HG02870 (cell line): ENCODE data around the gene RAB1B.
"Not testable (repeated sequence)": the region's sequence is repeated elsewhere in the genome, so short reads cannot be mapped to it uniquely, and the experiment has no call there.

Experiments
- ATAC-seq: cut with Tn5 transposase; IDR thresholded peaks from one replicate; pipeline ENCODE4 v1.9.1; 2021; ENCODE audit warnings: mild to moderate bottlenecking, moderate library complexity; ENCODE audit not compliant: unreplicated experiment

Gene RAB1B

DNA sequence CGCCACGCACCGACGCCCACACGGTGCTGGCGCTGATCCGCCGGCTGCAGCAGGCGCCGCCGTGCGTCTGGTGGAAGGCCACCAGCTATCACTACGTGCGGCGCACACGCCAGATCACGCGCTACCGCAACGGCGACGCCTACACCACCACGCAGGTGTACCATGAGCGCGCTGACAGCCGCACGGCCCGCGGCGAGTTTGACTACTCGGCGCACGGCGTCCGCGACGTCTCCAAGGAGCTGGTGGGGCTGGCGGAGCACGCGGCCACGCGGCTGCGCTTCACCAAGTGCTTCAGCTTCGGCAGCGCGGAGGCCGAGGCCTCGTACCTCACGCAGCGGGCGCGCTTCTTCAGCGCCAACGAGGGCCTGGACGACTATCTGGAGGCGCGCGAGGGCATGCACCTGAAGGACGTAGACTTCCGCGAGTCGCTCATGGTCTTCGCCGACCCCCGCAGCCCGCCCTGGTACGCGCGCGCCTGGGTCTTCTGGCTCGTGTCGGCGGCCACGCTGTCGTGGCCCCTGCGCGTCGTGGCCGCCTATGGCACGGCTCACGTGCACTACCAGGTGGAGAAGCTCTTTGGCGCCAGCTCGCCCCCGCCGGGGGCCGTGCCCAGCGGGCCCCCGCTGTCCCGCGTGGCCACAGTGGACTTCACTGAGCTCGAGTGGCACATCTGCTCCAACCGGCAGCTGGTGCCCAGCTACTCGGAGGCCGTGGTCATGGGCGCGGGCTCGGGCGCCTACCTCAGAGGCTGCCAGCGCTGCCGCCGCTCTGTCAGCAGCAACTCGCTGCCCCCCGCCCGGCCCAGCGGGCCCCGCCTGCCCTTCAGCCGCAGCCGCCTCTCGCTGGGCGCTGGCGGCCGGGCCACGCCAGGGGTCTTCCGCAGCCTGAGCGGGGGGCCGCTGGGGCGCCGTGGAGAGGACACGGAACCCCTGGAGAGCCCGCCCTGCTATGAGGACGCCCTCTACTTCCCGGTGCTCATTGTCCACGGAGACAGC lies 26.5 kb downstream of the RAB1B start:
- no peak for ATAC-seq

DNA sequence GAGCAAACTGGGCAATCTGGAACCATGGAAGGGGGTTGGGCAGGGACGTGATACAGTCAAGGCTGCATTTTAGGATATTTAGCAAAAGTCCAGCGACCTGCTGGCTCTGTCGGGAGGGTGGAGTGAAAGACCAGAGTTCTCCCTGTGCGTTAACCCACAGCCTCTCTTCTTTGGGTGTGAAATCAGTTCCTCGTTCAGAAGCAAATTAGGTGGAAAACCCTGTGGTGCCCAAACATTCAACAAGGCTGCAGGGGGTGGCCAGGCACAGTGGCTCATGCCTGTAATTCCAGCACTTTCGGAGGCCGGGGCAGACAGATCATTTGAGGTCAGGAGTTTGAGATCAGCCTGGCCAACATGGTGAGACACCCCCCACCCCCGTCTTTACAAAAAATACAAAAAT lies 29.2 kb downstream of the RAB1B start:
- ATAC-seq: no peak

DNA sequence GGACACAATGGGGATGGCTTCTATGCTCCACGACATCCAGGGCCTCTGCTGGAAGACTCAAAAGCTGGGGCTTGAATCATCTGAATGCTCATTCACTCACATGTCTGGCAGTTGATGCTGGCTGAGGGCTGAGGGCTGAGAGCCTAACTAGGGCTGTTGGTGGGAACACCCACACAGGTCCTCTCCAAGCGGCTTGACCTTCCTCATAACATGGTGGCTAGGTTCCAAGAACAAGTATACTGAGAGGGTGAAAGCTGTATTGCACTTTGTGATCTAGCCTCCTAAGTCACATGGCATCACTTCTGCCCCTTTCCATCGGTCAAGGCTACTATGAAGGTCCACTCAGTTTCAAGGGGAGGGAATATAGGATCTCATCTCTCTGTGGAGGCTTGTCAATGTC lies 30.7 kb downstream of the RAB1B start:
- no peak for ATAC-seq

DNA sequence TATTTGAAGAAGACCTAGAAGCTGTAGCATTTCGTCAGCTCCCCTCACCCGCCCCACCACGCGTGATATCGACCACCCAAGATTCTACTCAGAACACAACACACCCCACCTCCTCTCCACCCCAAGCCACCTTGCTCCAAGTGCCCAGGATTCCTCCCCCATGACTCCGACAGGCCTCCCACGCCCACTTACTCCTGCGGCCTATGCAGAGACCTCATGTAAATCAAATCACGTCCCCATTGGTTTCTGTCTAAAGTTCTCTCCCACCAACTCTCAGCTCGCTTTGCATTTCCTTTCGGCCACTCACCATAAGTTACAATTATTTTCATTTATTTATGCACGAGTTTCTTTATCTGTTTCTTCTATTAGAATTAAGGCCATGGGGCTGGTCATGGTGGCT lies 34.2 kb downstream of the RAB1B start:
- ATAC-seq: no peak

DNA sequence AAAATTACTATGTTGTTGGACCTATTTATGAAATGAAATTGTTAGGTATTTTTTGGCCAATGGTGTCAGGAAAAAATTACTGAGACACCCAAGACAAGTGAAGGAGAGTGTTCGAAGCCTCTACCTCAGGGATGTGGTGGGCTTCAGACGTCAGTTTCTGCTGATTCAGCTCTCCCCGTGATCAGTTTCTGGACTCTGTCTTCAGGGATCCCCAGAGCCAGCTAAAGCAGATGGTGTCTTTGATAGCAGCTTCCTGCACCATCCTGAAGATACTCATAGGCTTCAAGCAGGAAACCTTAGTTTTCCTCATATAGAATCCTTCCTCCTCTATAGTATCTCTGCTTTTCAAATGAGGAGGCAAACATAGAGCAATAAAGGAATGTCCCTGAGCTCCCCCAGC lies 41.0 kb downstream of the RAB1B start:
- no peak for ATAC-seq

DNA sequence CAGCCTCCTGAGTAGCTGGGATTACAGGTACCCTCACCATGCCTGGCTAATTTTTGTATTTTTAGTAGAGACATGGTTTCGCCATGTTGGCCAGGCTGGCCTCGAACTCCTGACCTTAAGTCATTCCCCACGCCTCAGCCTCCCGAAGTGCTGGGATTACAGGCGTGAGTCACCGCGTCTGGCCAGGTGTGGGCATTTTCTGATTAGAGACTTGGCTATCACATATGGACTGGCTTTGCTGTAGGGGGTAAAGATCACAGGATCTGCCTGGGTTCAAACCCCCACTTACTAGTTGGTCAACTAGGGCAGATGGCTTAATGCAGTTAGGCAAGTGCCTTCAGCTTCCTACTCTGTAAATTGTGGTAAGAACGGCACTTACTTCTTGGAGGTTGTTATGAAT lies 41.9 kb downstream of the RAB1B start:
- no peak for ATAC-seq

DNA sequence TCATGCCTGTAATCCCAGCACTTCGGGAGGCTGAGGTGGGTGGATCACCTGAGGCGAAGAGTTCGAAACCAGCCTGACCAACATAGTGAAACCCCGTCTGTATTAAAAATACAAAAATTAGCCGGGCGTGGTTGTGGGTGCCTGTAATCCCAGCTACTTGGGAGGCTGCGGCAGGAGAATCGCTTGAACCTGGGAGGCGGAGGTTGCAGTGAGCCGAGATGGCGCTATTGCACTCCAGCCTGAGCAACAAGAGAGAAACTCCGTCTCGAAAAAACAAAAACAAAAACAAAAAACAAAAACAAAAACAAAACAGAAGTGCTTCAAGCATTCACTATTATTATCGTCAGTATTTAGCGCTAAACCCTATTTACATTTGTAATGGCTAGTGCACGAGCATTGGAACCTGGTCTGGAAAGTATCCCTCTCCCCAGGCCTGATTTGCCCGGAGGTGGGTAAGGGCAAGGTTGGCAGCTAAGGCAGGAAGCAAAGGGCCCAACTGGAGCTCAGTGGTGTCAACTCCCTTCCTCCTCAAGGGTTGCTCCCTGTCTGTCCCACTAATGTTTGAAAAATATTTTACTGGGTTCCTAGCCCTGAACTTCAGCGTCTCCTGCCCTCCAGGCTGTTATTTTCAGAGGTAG lies 42.5 kb downstream of the RAB1B start:
- not testable (repeated sequence) for ATAC-seq

DNA sequence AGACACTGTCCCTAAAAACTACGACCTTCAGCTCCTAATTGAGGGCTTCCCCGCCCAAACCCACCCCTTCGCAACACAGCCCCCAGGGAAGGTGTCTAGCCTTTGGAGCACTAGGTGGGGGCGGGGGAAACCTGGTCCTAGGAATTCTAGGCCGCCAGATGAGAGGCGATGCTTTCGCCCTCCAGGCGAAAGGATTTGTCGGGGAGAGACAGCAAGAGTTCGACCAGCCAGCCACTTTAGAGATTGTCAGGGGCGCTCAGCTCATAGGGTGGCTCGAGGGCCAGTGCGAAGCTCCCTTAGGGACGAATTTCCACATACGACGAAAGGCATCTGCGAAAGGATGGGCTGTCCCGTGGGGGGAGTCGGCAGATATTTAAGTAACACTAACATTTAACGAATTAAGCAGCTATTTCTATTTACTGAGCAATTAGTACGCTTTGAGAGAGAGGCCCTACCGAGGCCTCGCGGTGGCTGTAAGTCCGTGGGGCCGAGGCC lies 43.1 kb downstream of the RAB1B start:
- ATAC-seq: no peak

DNA sequence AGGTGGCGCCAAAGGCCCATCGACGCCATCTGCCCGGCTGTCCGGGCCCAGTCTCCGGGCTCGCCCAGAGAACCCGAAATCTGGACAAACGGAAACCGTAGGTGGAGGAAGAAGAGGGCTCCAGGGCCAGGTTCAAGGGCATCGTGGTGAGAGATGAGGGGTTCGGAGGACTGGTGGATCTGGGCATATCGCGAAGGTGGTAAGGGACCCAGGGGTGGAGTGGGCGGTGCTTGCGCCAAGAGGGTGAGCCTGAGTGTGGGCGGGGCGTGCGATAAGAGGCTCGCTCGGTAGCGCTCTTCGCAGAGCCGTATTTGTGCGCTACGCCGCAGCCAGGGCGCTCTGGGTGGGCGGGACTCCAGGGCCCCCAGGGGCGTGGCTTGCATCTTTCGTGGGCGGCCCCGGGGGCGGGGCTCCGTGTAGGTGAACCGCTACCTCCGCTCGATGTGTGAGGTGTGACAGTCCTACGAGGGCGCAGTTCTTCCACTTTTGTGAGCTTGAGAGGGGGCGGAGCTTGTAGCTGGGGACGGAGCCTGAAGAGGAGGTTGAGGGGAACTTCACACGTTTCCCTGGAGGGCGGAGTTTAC lies 43.6 kb downstream of the RAB1B start:
- peak; percentile 62 for ATAC-seq

DNA sequence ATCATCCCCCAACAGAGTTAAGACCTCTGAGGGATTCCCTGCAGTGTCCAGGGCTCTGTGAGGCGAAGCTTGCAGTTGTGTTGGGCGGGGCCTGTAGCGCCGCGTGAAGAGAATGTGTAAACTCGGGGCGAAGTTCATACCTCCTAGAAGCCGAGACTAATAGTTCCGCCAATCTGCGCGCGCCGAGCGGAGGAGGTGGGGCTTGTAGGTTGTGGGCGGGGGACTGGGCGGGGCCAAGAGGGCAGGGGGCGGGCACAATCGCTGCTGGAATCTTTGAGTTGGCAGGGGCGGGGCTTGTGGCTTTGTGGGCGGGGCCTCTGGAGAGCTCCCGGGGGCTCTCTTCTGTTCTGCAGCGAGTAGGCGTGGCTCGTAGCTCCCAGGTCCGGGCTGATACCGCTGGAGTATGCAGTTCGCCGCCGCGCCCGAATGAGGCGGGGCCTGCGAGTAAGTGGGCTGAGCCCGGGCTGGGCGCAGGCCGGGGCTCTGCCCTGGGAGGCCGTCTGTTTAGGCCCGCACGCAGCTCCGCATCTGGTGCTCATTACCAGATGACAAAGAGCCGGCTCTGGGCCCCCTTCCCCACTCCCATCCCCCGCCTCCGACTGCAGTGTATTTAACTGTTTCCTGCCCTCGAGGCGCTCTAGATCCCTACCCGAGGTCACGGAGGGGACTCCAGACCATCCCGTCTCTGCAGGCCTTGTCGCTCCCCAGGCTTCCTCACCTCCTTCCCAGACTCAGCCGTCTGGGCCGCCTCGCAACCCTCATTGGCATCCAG lies 44.3 kb downstream of the RAB1B start:
- ATAC-seq: peak; percentile 60

DNA sequence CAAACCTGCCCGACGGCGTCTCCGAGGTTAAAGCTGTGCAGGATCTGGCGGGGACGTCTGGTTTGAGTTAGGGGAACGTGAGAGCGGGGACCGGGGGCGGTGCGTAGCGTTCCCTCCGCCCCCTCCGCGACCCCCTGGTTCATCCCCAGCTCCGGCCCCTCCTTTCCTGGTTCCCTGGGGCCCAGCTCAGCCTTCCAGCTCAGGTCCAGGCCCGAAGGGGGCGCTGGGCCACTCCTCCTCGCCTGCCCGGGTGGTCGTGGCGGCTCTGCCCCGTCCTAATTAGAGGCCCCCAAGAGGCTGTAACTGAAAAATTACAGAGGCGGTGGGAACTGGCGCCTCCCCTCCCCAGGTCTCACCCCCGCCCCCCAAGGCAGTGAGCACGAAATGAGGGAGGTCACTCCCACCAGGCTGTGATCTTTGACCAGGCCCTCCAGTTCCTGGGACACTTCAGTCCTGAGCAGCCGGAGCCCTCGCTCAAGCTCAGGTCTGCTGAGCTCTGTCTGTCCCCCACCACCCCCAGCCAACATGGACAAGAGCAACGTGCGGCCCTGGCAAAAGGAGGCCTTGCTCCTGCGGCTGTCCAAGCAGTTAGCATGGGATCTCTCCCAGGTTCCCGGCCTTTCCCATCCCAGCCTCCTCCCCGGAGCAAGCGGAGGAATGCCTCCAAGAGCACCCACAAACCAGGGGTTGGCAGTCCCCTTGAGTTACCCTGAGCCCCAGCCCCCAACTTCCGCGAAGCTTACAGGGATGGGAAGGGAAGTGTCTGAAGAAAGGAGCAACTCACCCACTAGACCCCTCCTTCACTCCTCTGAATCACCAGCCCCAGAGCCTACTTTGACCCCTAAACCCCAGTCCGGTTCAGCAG lies 45.1 kb downstream of the RAB1B start:
- no peak for ATAC-seq

DNA sequence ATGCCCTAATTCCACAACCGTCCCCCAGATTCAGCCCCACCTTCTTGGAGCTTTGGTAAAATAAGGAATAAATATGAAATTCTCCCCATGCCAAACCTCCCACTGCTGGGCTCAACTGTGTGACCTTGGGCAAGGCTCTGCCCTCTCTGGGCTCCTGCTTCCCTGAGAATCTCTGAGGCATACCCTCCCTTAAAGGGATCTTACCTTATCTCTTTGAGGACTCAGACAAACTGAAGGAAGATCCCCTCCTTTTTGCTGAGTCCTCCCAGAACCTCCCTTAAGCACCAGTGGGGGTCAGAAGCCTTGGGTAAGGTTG lies 45.7 kb downstream of the RAB1B start:
- no peak for ATAC-seq

DNA sequence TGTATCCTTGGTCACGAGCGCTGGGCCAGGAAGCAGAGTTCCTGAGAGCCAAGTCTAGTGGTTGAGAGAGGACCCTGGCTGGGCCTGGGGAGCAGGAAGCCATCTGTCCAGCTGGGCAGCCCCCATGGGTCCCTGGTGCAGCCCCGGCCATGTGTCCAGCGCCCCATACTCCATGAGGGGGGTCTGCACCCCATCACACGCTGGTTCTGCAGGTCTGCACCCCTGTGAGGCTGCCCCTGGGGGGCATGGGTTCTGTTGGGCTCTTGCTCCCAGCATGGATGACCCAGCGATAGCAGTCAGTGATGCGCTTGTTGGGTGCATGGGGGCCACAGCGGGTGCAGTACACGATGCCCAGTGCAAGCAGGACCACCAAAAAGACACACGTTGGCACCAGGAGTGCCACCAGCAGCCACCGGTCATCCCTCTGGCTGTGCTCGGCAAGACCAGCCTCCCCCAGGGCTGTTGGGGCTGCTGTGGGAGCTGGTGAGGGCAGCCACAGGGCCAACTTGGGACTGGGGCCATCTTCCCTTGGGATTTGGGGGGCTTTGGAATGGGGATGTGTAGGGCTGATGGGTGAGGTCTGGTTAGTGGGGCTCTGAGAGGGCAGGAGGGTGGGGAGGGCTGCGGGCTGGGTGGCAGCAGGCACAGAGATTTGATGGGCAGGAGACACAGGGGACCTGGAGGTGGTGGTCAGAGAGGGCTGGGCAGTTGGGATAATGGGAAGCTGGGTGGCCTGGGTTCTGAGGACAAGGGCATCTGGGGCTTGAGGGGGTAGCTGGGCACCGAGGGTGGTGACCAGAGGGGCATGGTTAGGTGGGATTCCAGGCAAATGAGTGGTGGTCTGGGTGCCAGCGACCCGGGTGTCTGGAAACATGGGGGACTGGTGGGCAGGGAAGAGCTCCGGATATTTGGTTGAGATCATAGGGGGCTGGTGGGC lies 46.4 kb downstream of the RAB1B start:
- no peak for ATAC-seq

DNA sequence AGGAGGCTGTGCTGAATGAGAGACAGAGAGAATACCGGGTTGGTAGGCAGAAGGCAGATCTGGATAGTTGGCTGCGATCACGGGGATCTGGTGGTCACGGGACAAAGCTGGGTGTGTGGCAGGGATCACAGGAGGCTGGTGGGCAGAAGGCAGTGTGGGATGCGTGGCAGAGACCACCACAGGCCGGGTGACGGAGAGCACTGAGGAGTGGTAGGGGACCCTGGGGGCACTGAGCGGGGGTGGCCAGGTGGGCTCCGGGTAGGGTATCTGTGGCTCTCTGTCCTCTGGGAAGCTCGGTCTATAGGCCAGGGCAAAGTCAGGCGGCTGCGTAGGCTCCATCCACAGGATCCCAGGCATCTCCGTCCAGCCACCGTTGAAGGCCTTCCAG lies 47.1 kb downstream of the RAB1B start:
- no peak for ATAC-seq

DNA sequence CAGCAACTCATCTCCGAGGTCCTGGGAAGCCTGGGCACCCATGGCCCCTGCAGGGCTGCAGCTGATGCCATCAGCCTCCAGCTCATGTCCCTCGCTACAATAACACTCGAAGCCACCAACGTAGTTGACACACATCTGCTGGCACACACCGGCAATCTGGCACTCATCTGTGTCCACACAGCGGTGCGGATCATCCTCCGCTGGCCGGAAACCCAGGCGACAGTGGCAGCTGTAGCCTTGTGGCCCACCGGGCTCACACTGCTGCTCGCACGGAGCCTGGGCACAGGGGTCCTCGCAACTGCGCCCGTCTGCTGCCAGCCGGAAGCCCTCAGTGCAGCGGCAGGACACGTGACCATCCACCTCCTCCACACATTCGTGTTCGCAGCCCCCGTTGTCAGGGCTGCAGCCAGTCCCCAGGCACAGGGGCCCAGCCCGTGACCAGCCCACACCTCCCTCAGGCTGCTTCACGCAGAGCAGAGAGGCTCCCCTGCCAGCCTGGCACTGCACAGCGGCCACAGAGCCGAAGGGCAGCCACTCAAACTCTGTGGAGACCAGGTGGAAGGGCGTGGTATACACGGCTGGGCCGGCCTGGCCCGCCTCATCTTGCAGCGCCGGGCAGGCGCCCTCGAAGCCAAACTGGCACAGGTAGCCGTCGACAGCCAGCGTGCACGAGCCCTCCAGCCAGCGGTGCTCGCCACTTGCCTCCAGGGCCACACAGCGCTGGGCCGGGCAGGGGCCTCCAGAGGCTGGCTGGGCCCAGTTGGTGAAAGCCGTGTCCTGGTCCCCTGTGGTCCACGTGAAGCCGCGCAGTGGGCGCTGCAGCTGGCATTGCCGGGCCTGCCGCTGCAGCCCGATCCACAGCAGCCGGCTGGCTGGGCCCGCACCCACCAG lies 47.7 kb downstream of the RAB1B start:
- ATAC-seq: no peak

DNA sequence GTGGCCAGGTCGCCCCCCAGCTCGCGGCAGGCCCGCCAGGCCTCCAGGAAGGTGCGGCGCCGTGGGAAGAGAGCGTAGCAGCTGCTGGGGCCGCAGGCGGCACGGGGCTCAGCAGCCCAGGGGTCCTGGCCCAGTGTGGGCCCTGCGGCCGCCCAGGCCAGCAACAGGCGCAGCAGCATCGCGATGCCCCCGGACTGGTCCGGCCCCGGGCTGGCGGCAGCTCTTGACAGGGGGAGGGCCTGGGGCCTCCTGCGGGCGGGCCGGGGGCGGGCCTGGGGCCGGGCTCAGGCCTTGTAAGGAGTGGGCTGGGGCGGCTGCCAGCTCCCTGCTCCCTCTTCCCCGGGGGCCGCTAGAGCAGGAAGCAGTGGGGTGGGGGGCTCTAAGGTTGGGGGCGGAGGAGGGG lies 48.4 kb downstream of the RAB1B start, which contains the start of gene CD248:
TSS of gene CD248 (minus strand) at position 196 of the 403 bp plus-strand sequence. CDS start at position 179, 17 bp downstream.
- no peak for ATAC-seq

DNA sequence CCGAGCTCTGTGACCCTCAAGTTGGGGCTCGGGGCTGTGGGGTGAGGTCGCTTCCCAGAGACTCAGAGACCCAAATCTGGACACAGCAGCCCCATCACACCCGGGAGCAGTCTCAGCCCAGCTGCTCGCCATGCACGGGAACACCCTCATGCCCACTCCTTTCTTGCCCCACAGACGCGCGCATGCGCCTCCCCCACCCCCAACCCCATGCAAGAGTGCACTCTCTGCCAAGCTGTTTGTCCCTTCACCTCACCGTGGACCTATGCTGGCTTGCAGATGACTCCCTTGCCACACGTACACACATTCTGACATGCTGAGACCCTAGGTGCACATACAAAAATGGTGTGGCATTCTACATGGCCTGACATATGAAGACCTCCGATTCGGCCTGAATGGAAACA lies 48.9 kb downstream of the RAB1B start:
- no peak for ATAC-seq
